ENCODE data around the gene RIPPLY3.
"Not testable (repeated sequence)": the region's sequence is repeated elsewhere in the genome, so short reads cannot be mapped to it uniquely, and the experiment has no call there.

Gene RIPPLY3

GRCh38 chr21:37026499-37026898, 20.0 kb downstream of the RIPPLY3 start:
- DNase-seq, result no peak

- DNase-seq, result no peak
Observed at GRCh38 chr21:37028570-37028969, 22.1 kb downstream of the RIPPLY3 start.

GRCh38 chr21:37030864-37031263, 24.4 kb downstream of the RIPPLY3 start:
- no peak for DNase-seq

- DNase-seq, result no peak
Observed at GRCh38 chr21:37032293-37032692, 25.8 kb downstream of the RIPPLY3 start.

GRCh38 chr21:37032877-37033471, 26.5 kb downstream of the RIPPLY3 start:
- DNase-seq, result no peak

GRCh38 chr21:37034394-37034793, 27.9 kb downstream of the RIPPLY3 start:
- not testable (repeated sequence) for DNase-seq

GRCh38 chr21:37036177-37036576, 29.7 kb downstream of the RIPPLY3 start:
- no peak for DNase-seq

- no peak for DNase-seq
Observed at GRCh38 chr21:37039411-37040075, 33.0 kb downstream of the RIPPLY3 start.

- DNase-seq, result no peak
Observed at GRCh38 chr21:37040212-37040611, 33.7 kb downstream of the RIPPLY3 start.

- DNase-seq, result no peak
Observed at GRCh38 chr21:37041706-37042271, 35.3 kb downstream of the RIPPLY3 start.

- DNase-seq, result no peak
Observed at GRCh38 chr21:37043818-37044217, 37.3 kb downstream of the RIPPLY3 start.

- no peak for DNase-seq
Observed at GRCh38 chr21:37044643-37045042, 38.1 kb downstream of the RIPPLY3 start.

GRCh38 chr21:37045149-37045548, 38.6 kb downstream of the RIPPLY3 start:
- peak; percentile 5 for DNase-seq

- no peak for DNase-seq
Observed at GRCh38 chr21:37045556-37045955, 39.1 kb downstream of the RIPPLY3 start.

- DNase-seq, result no peak
Observed at GRCh38 chr21:37047079-37047478, 40.6 kb downstream of the RIPPLY3 start.

GRCh38 chr21:37049741-37050140, 43.2 kb downstream of the RIPPLY3 start:
- DNase-seq, result not testable (repeated sequence)

GRCh38 chr21:37055271-37055855, 48.9 kb downstream of the RIPPLY3 start:
- no peak for DNase-seq

- no peak for DNase-seq
Observed at GRCh38 chr21:37057614-37058013, 51.1 kb downstream of the RIPPLY3 start.

GRCh38 chr21:37058261-37058660, 51.8 kb downstream of the RIPPLY3 start:
- DNase-seq, result no peak

- no peak for DNase-seq
Observed at GRCh38 chr21:37059181-37059580, 52.7 kb downstream of the RIPPLY3 start.

GRCh38 chr21:37060296-37060695, 53.8 kb downstream of the RIPPLY3 start:
- DNase-seq, result no peak

- no peak for DNase-seq
Observed at GRCh38 chr21:37061926-37062592, 55.6 kb downstream of the RIPPLY3 start.

GRCh38 chr21:37062593-37062935, 56.1 kb downstream of the RIPPLY3 start:
- no peak for DNase-seq

- no peak for DNase-seq
Observed at GRCh38 chr21:37063433-37063832, 56.9 kb downstream of the RIPPLY3 start.

Data from CD4-positive, alpha-beta T cell treated with Interleukin-12 subunit alpha and Interleukin-12 subunit beta, for 1 hour (primary cell).